ENCODE measurements around the gene ADAMTS2. TPM values are rescaled to one million over a fixed set of nuclear protein-coding genes. Genes with fewer than 3 reads are reported as not detected.

Gene ADAMTS2
- total and polyA plus RNA-seq, 2 experiments from 2014 or later: 1.6 to 8.1 TPM

- TF ChIP-seq, protein P1, sequence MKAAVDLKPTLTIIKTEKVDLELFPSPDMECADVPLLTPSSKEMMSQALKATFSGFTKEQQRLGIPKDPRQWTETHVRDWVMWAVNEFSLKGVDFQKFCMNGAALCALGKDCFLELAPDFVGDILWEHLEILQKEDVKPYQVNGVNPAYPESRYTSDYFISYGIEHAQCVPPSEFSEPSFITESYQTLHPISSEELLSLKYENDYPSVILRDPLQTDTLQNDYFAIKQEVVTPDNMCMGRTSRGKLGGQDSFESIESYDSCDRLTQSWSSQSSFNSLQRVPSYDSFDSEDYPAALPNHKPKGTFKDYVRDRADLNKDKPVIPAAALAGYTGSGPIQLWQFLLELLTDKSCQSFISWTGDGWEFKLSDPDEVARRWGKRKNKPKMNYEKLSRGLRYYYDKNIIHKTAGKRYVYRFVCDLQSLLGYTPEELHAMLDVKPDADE (IDR thresholded peaks at IDR 0.05): no peak
- TF ChIP-seq ZNF462 (CRISPR knock-in tag; IDR thresholded peaks at IDR 0.05) (no peak), ZNF114 (CRISPR knock-in tag; IDR thresholded peaks at IDR 0.05) (no peak), POLR2AphosphoS5 (IDR thresholded peaks at IDR 0.05; ENCODE audit: low read depth) (no peak)
Measured at GRCh38 chr5:179307013-179307800, 38.1 kb downstream of the ADAMTS2 start (continued).

DNA sequence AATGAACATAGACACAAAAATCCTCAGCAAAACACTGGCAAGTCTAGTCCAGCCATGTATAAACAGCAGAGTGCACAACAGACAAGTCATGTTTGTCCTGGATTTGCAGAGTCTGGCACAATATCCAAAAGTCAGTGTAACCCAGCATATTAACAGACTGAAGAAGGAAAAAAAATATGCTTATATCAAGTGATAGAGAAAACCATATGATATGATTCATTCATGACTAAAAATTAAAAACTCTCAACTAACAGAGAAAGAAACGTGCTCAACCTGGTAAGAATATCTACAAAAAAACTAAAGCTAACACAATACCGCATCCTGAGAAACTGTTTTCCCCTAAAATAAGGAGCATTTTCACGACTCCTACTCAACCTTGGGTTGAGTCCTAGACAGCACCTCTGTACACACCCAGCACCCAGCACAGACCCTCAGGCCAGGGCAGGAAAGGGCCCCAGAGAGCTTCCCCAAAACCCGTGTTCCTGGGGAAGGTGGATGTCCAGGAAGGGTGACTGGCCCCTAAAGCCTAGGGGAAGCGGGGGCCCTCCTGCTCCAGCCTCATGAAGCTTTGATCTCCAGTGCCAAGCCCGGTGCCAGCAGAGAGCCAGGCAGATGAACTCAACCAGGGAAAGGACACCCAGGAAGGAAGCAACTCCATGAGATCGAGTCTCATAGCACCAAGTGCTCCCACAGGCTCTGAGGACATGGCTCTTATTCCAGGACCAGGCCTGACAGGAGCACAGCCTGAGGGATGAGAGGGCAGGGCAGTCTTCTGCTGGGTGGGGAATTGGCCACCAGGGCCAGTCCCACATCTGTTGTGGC lies 38.9 kb downstream of the ADAMTS2 start:
- Histone ChIP-seq H3K27me3 (ENCODE audit: insufficient read depth) (no peaks in the 10 kb centered on the region), H4K20me1 (replicated peaks; ENCODE audit: insufficient read depth) (no peaks in the 10 kb centered on the region), H3K4me1 (ENCODE audit: insufficient read depth) (no peaks in the 10 kb centered on the region), H3K79me2 (replicated peaks; ENCODE audit: insufficient read depth) (0 out of 2 replicates have a peak, but pooled peaks cover 8% of the 10 kb centered on the region), H2AFZ (no peak overlapping the region), H3K27ac (ENCODE audit: low read depth) (no peak overlapping the region), H3K4me3 (no peak overlapping the region), H3K4me2 (no peak overlapping the region), H3K9me2 (ENCODE audit: insufficient read depth) (no peaks in the 10 kb centered on the region), H3K36me3 (ENCODE audit: insufficient read depth) (no peaks in the 10 kb centered on the region), H3F3A (replicated peaks; ENCODE audit: low read depth) (no peaks in the 10 kb centered on the region)
- no peak for DNase-seq (ENCODE audit: low spot score)
- ATAC-seq: no peak
- H3K9me3 Mint-ChIP-seq: peaks cover 16% of the 10 kb centered on the region
- no peak overlapping the region for H3K27ac Mint-ChIP-seq
- no peak for TF ChIP-seq ZNF462 (CRISPR knock-in tag; IDR thresholded peaks at IDR 0.05)
- TF ChIP-seq CREB1 (CRISPR knock-in tag; IDR thresholded peaks at IDR 0.05; ENCODE audit: low read depth): no peak
- H3K36me3 Mint-ChIP-seq (ENCODE audit: low read depth): no peaks in the 10 kb centered on the region; the same call in 2 of the 3 replicates
- peaks cover 4% of the 10 kb centered on the region; the same call in 2 of the 3 replicates for H3K4me1 Mint-ChIP-seq
- no peak overlapping the region for H3K4me3 Mint-ChIP-seq
- peaks cover 7% of the 10 kb centered on the region for H3K27me3 Mint-ChIP-seq (ENCODE audit: insufficient read depth, low read depth, poor library complexity)

All from GM23338 (cell line).